Thyroid gland (tissue), 4 donors: ENCODE results near the gene HEBP1.

Experiments
- CTCF ChIP-seq, 6 experiments: fragments of 200-600 bp in 3 of 6; fragments of 450-650 bp in 3 of 6; sonication (generic) in 3 of 6; IDR thresholded peaks; one replicate each; pipeline ENCODE4 v1.5.1; 2016 to 2019; ENCODE audit warnings: antibody characterized with exemption in 6 of 6, mild to moderate bottlenecking in 2 of 6, inconsistent platforms in 1 of 6, moderate library complexity in 1 of 6
- POLR2A ChIP-seq, 2 donors: fragments of 450-650 bp; IDR thresholded peaks; one replicate each; pipeline ENCODE4 v1.6.1; 2017; ENCODE audit warnings: antibody characterized with exemption in 2 of 2, mild to moderate bottlenecking in 2 of 2, moderate library complexity in 1 of 2

- no peak for TF ChIP-seq CTCF (IDR thresholded peaks at IDR 0.05)
- no peak for TF ChIP-seq POLR2A (IDR thresholded peaks at IDR 0.05)
These were observed 11.0 kb upstream of the HEBP1 start for GRCh38 chr12:13011098-13011497.
